Metanephros (tissue), 2 donors: Measurements from ENCODE around the gene DENND1A. TPM values are rescaled to one million over a fixed set of nuclear protein-coding genes. Genes with fewer than 3 reads are reported as not detected.

Experiments
- small RNA-seq: library from RNA; depleted of rRNA; stranded (forward); fragments of <200 nt; gene quantifications from one replicate; pipeline ENCODE3, GENCODE V24; 2014; ENCODE audit warnings: low replicate concordance
- total RNA-seq: library from RNA; depleted of rRNA; stranded (reverse); fragments of >200 nt; gene quantifications from one replicate; pipeline ENCODE4 v1.2.3, GENCODE V29; 2014

Gene DENND1A
- total RNA-seq = 29.7 TPM

GRCh38 chr9:123929870-123930831 lies at the start of gene DENND1A:
DENND1A (minus strand) TSS chr9:123930126; CDS start chr9:123929905, 221 bp downstream.

GRCh38 chr9:123355761-123356431 lies 574.0 kb downstream of the DENND1A start, which contains the start of gene CRB2:
CRB2 (plus strand) TSS chr9:123356197; CDS start chr9:123356261, 64 bp downstream.

Small RNA genes lying within 50 kb of the gene (small RNA-seq; reads per million reads assigned to genes)
- gene MIR601 (not detected), gene MIR7150 (not detected)

Other genes starting within 250 kb of the DENND1A start
- gene LHX2, start 81.6 kb upstream of the DENND1A start, total RNA-seq = 0.12 TPM